Measurements from ENCODE around the gene MIGA2. TPM values are rescaled to one million over a fixed set of nuclear protein-coding genes. Genes with fewer than 3 reads are reported as not detected.

MIGA2 gene
- total RNA-seq, 1 donor from 2014 or later: 38.3 TPM

DNA sequence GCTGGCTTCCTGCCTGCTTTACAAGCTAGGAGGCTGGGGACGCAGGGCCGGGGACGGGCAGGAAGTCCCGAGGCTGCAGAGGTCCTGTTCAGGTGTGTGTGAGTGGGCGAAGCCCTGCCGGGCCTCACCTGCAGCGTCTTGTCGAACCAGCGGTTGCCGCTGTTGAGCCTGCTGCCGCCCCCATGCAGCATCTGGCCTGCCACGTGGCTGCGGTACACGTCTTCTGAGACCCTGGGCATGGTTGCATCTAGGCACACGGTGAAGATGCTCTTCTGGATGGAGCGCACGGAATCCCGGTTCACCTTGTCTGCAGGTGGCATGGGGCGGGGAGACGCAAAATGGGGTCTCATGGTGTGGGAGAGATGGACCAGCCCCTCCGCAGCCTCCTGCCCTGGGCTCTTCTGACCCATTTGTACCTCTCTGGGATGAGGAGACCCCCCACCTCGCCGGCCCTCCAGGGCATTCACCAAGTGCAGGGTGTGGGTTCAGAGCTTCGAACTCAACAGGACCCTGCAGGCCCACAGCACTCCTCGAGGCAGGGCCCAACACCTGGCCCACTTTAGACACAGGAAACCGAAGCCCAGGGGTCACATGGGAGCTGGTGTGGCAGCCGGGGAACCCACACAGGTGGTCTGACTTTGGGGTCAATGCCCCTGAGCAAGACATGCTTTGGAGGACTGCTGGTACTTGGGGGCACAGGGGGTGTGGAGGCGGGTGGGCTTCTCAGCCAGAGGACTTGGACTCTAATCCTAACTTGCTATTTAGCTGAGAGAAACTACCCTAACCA lies 64.2 kb downstream of the MIGA2 start:
- no peak for TF ChIP-seq CTCF (conservative IDR thresholded peaks at IDR 0.05)
- H3K27ac Mint-ChIP-seq (ENCODE audit: unreplicated experiment): no peak overlapping the region
- no peaks in the 10 kb centered on the region for H3K27me3 Mint-ChIP-seq (ENCODE audit: low read depth)
- no peaks in the 10 kb centered on the region for H3K36me3 Mint-ChIP-seq (ENCODE audit: low read depth)
- no peak overlapping the region for H3K4me3 Mint-ChIP-seq
- DNase-seq (ENCODE audit: low read depth, low spot score): no peak
- H3K9me3 Mint-ChIP-seq: no peaks in the 10 kb centered on the region
- H3K4me1 Mint-ChIP-seq: no peaks in the 10 kb centered on the region

GRCh38 chr9:129101279-129101678 lies 64.9 kb downstream of the MIGA2 start:
- H3K27ac Mint-ChIP-seq (ENCODE audit: unreplicated experiment): no peak overlapping the region
- H3K4me1 Mint-ChIP-seq: no peaks in the 10 kb centered on the region
- no peaks in the 10 kb centered on the region for H3K9me3 Mint-ChIP-seq
- no peaks in the 10 kb centered on the region for H3K36me3 Mint-ChIP-seq (ENCODE audit: low read depth)
- H3K27me3 Mint-ChIP-seq (ENCODE audit: low read depth): no peaks in the 10 kb centered on the region
- H3K4me3 Mint-ChIP-seq: no peak overlapping the region
- TF ChIP-seq CTCF (conservative IDR thresholded peaks at IDR 0.05): no peak
- no peak for DNase-seq (ENCODE audit: low read depth, low spot score)

DNA sequence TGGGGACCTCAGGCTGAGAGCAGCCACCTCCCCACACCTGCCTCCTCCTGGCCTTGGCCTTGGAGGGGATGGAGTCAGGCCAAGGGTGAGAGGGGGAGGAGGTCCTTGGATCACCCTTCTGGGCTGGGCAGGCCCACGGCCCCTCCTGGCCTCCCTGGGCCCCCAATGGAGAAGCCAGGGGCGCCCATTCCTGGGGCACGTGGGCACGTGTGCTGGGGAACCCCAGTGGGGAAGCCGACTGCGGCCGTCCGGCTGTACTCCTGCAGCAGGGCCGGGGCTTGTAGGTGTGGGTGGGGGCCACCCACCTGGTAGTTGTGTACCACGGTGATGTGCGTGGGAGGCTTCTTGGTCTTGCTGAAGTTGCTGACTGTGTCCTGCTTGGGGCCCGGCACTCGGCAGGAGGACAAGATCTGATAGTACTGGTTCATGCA lies 65.7 kb downstream of the MIGA2 start:
- no peaks in the 10 kb centered on the region for H3K27me3 Mint-ChIP-seq (ENCODE audit: low read depth)
- no peak overlapping the region for H3K4me3 Mint-ChIP-seq
- H3K27ac Mint-ChIP-seq (ENCODE audit: unreplicated experiment): peak overlapping the region; percentile 67
- no peaks in the 10 kb centered on the region for H3K4me1 Mint-ChIP-seq
- no peaks in the 10 kb centered on the region for H3K36me3 Mint-ChIP-seq (ENCODE audit: low read depth)
- H3K9me3 Mint-ChIP-seq: no peaks in the 10 kb centered on the region
- no peak for TF ChIP-seq CTCF (conservative IDR thresholded peaks at IDR 0.05)
- no peak for DNase-seq (ENCODE audit: low read depth, low spot score)

- peak; percentile 36 for DNase-seq (ENCODE audit: low read depth, low spot score)
- Mint-ChIP-seq H3K4me1 (no peaks in the 10 kb centered on the region), H3K4me3 (peak overlapping the region; percentile 57), H3K36me3 (ENCODE audit: low read depth) (no peaks in the 10 kb centered on the region), H3K9me3 (no peaks in the 10 kb centered on the region), H3K27ac (ENCODE audit: unreplicated experiment) (no peak overlapping the region), H3K27me3 (ENCODE audit: low read depth) (no peaks in the 10 kb centered on the region)
- peak; percentile 62 for TF ChIP-seq CTCF (conservative IDR thresholded peaks at IDR 0.05)
Measured at GRCh38 chr9:129102791-129103594, 66.6 kb downstream of the MIGA2 start.

DNA sequence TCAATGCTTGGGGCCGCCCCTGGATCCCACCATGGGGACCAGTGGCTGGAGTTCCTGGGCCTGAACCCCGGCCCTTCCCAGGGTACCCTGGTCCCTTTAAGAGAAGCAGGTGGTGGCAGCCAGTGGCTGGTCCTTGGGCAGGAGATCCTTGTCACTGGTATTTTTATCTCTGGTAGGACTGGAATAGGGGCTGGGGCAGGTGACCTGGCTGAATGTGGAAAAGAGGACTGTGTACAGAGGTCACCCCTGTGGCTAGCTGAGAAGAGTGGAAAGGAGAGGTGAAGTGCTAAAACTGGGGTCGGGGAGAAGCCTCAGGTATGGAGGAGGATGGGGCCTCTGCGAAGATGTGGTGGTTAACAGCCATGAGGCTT lies 67.2 kb downstream of the MIGA2 start:
- no peaks in the 10 kb centered on the region for H3K36me3 Mint-ChIP-seq (ENCODE audit: low read depth)
- DNase-seq (ENCODE audit: low read depth, low spot score): no peak

More for the DNA sequence above, 67.2 kb downstream of the MIGA2 start:
- TF ChIP-seq CTCF (conservative IDR thresholded peaks at IDR 0.05): no peak
- no peaks in the 10 kb centered on the region for H3K4me1 Mint-ChIP-seq
- no peak overlapping the region for H3K27ac Mint-ChIP-seq (ENCODE audit: unreplicated experiment)
- no peaks in the 10 kb centered on the region for H3K27me3 Mint-ChIP-seq (ENCODE audit: low read depth)
- no peaks in the 10 kb centered on the region for H3K9me3 Mint-ChIP-seq
- no peak overlapping the region for H3K4me3 Mint-ChIP-seq
